WTC11 (cell line): Measurements from ENCODE around the gene SREBF1. TPM values are rescaled to one million over a fixed set of nuclear protein-coding genes. Genes with fewer than 3 reads are reported as not detected.

Experiments used
- ATAC-seq: fragments of 200-7000 bp; cut with Tn5 transposase; 2 replicates; pipeline ENCODE4 v1.10.0; 2021; ENCODE audit warnings: mild to moderate bottlenecking, moderate library complexity
- CTCF ChIA-PET: fragments of 300-600 bp; sonication (Branson Sonifier 250); formaldehyde crosslinking; loops from one replicate; lab custom pipeline; 2021; ENCODE audit warnings: antibody characterized with exemption; lab: Charles Lee
- POLR2A ChIA-PET: fragments of 350-600 bp; sonication (Branson Sonifier 250); formaldehyde crosslinking; loops from one replicate; lab custom pipeline; 2021; ENCODE audit warnings: antibody characterized with exemption; lab: Charles Lee
- DNase-seq: peaks from one replicate; pipeline ENCODE4 v3.0.0; 2021; ENCODE audit warnings: low spot score
- H3K27ac Mint-ChIP-seq: 2 replicates; pipeline ENCODE4 v1.8.0; 2021; ENCODE audit warnings: mixed read lengths
- H3K27me3 Mint-ChIP-seq: 2 replicates; pipeline ENCODE4 v1.8.0; 2021; ENCODE audit warnings: low read depth, mild to moderate bottlenecking, moderate library complexity, mixed read lengths
- H3K36me3 Mint-ChIP-seq: 2 replicates; pipeline ENCODE4 v1.8.0; 2021; ENCODE audit warnings: mixed read lengths
- H3K4me1 Mint-ChIP-seq: 2 replicates; pipeline ENCODE4 v1.8.0; 2022; ENCODE audit warnings: mixed read lengths
- H3K4me3 Mint-ChIP-seq: 2 replicates; pipeline ENCODE4 v1.8.0; 2021; ENCODE audit warnings: mild to moderate bottlenecking, moderate library complexity, mixed read lengths
- H3K9me3 Mint-ChIP-seq: 2 replicates; pipeline ENCODE4 v1.8.0; 2021; ENCODE audit warnings: mixed read lengths
- CDX4 ChIP-seq: fragments of 250-450 bp; sonication (Bioruptor Pico); IDR thresholded peaks from 2 replicates; pipeline ENCODE4 v1.9.0; 2021; ENCODE audit warnings: moderate library complexity, mild to moderate bottlenecking, inconsistent platforms, borderline replicate concordance
- FOXP4 ChIP-seq: sonication (generic); formaldehyde crosslinking; IDR thresholded peaks from 2 replicates; pipeline ENCODE4 v1.8.0; 2022; ENCODE audit warnings: mild to moderate bottlenecking, missing genetic modification reagents
- IRF2 ChIP-seq: sonication (generic); formaldehyde crosslinking; IDR thresholded peaks from 2 replicates; pipeline ENCODE4 v1.8.0; 2022; ENCODE audit warnings: low read depth, missing genetic modification reagents, borderline replicate concordance
- MXD4 ChIP-seq: fragments of 250-450 bp; sonication (Bioruptor Pico); IDR thresholded peaks from 2 replicates; pipeline ENCODE4 v1.8.0; 2021; ENCODE audit warnings: mild to moderate bottlenecking, moderate library complexity, borderline replicate concordance
- MYBL2 ChIP-seq: sonication (generic); formaldehyde crosslinking; IDR thresholded peaks from 2 replicates; pipeline ENCODE4 v1.8.1; 2023; ENCODE audit warnings: mild to moderate bottlenecking, moderate library complexity, missing genetic modification reagents
- NFE2L1 ChIP-seq: sonication (generic); formaldehyde crosslinking; IDR thresholded peaks from 2 replicates; pipeline ENCODE4 v1.8.1; 2023; ENCODE audit warnings: missing genetic modification reagents
- PREB ChIP-seq: sonication (generic); formaldehyde crosslinking; IDR thresholded peaks from 2 replicates; pipeline ENCODE4 v1.8.1; 2022; ENCODE audit warnings: mild to moderate bottlenecking, missing genetic modification reagents, moderate library complexity, borderline replicate concordance
- TCF7 ChIP-seq: sonication (generic); formaldehyde crosslinking; IDR thresholded peaks from 2 replicates; pipeline ENCODE4 v1.8.0; 2022; ENCODE audit warnings: mild to moderate bottlenecking, low read depth, missing genetic modification reagents, moderate library complexity
- USF1 ChIP-seq: sonication (generic); formaldehyde crosslinking; IDR thresholded peaks from 2 replicates; pipeline ENCODE4 v1.8.0; 2022; ENCODE audit warnings: mild to moderate bottlenecking, missing genetic modification reagents
- ZNF232 ChIP-seq: sonication (generic); formaldehyde crosslinking; IDR thresholded peaks from 2 replicates; pipeline ENCODE4 v1.8.0; 2022; ENCODE audit warnings: mild to moderate bottlenecking, missing genetic modification reagents
- ZNF317 ChIP-seq: sonication (generic); formaldehyde crosslinking; IDR thresholded peaks from 2 replicates; pipeline ENCODE4 v1.8.1; 2023; ENCODE audit warnings: low read depth, mild to moderate bottlenecking, moderate library complexity, missing genetic modification reagents, borderline replicate concordance
- ZNF416 ChIP-seq: fragments of 250-450 bp; sonication (Bioruptor Pico); IDR thresholded peaks from 2 replicates; pipeline ENCODE4 v1.9.0; 2021; ENCODE audit warnings: mild to moderate bottlenecking, inconsistent platforms
- ZNF671 ChIP-seq: fragments of 250-450 bp; sonication (Bioruptor Pico); IDR thresholded peaks from 2 replicates; pipeline ENCODE4 v1.8.0; 2021; ENCODE audit warnings: mild to moderate bottlenecking
- total RNA-seq: library from RNA; stranded (reverse); gene quantifications from 3 replicates; pipeline ENCODE4 v1.2.3, GENCODE V29; 2021
- TF ChIP-seq, protein P1 (sequence below): fragments of 250-450 bp; sonication (Bioruptor Pico); IDR thresholded peaks from 2 replicates; pipeline ENCODE4 v1.8.0; 2021; ENCODE audit warnings: mild to moderate bottlenecking
- TF ChIP-seq, protein P2 (sequence below): sonication (generic); formaldehyde crosslinking; IDR thresholded peaks from 2 replicates; pipeline ENCODE4 v1.8.1; 2023; ENCODE audit warnings: mild to moderate bottlenecking, missing genetic modification reagents, moderate library complexity
- TF ChIP-seq, protein P3 (sequence below): sonication (generic); formaldehyde crosslinking; IDR thresholded peaks from 2 replicates; pipeline ENCODE4 v1.8.1; 2023; ENCODE audit warnings: mild to moderate bottlenecking, missing genetic modification reagents
- TF ChIP-seq, protein P4 (sequence below): sonication (generic); formaldehyde crosslinking; IDR thresholded peaks from 2 replicates; pipeline ENCODE4 v1.8.0; 2022; ENCODE audit warnings: mild to moderate bottlenecking, missing genetic modification reagents
- TF ChIP-seq, protein P5 (sequence below): sonication (generic); formaldehyde crosslinking; conservative IDR thresholded peaks from 2 replicates; pipeline ENCODE4 v1.8.1; 2023; ENCODE audit warnings: mild to moderate bottlenecking, low read depth, missing genetic modification reagents, moderate library complexity
- TF ChIP-seq, protein P6 (sequence below): fragments of 200-600 bp; IDR thresholded peaks from 2 replicates; pipeline ENCODE4 v1.8.0; 2022; ENCODE audit warnings: antibody characterized with exemption

SREBF1 gene
- total RNA-seq, 1 experiment from 2014 or later: 93.7 TPM

GRCh38 chr17:17865035-17865434 is 28.2 kb upstream of the SREBF1 start:
- TF ChIP-seq USF1 (CRISPR knock-in tag) (no peak), ZNF317 (CRISPR knock-in tag) (no peak), CDX4 (CRISPR knock-in tag) (no peak), TCF7 (CRISPR knock-in tag) (no peak), NFE2L1 (no peak), FOXP4 (no peak), MYBL2 (CRISPR knock-in tag) (no peak), IRF2 (CRISPR knock-in tag) (no peak), ZNF416 (CRISPR knock-in tag) (no peak), MXD4 (CRISPR knock-in tag) (no peak), ZNF671 (no peak), ZNF232 (CRISPR knock-in tag) (no peak), PREB (CRISPR knock-in tag) (no peak)
- TF ChIP-seq, protein P1, sequence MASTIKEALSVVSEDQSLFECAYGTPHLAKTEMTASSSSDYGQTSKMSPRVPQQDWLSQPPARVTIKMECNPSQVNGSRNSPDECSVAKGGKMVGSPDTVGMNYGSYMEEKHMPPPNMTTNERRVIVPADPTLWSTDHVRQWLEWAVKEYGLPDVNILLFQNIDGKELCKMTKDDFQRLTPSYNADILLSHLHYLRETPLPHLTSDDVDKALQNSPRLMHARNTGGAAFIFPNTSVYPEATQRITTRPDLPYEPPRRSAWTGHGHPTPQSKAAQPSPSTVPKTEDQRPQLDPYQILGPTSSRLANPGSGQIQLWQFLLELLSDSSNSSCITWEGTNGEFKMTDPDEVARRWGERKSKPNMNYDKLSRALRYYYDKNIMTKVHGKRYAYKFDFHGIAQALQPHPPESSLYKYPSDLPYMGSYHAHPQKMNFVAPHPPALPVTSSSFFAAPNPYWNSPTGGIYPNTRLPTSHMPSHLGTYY: no peak
- TF ChIP-seq, protein P2, sequence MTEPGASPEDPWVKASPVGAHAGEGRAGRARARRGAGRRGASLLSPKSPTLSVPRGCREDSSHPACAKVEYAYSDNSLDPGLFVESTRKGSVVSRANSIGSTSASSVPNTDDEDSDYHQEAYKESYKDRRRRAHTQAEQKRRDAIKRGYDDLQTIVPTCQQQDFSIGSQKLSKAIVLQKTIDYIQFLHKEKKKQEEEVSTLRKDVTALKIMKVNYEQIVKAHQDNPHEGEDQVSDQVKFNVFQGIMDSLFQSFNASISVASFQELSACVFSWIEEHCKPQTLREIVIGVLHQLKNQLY (CRISPR knock-in tag): no peak
- TF ChIP-seq, protein P3, sequence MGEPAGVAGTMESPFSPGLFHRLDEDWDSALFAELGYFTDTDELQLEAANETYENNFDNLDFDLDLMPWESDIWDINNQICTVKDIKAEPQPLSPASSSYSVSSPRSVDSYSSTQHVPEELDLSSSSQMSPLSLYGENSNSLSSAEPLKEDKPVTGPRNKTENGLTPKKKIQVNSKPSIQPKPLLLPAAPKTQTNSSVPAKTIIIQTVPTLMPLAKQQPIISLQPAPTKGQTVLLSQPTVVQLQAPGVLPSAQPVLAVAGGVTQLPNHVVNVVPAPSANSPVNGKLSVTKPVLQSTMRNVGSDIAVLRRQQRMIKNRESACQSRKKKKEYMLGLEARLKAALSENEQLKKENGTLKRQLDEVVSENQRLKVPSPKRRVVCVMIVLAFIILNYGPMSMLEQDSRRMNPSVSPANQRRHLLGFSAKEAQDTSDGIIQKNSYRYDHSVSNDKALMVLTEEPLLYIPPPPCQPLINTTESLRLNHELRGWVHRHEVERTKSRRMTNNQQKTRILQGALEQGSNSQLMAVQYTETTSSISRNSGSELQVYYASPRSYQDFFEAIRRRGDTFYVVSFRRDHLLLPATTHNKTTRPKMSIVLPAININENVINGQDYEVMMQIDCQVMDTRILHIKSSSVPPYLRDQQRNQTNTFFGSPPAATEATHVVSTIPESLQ (CRISPR knock-in tag): no peak
- TF ChIP-seq, protein P4, sequence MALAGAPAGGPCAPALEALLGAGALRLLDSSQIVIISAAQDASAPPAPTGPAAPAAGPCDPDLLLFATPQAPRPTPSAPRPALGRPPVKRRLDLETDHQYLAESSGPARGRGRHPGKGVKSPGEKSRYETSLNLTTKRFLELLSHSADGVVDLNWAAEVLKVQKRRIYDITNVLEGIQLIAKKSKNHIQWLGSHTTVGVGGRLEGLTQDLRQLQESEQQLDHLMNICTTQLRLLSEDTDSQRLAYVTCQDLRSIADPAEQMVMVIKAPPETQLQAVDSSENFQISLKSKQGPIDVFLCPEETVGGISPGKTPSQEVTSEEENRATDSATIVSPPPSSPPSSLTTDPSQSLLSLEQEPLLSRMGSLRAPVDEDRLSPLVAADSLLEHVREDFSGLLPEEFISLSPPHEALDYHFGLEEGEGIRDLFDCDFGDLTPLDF (CRISPR knock-in tag): no peak
- TF ChIP-seq, protein P5, sequence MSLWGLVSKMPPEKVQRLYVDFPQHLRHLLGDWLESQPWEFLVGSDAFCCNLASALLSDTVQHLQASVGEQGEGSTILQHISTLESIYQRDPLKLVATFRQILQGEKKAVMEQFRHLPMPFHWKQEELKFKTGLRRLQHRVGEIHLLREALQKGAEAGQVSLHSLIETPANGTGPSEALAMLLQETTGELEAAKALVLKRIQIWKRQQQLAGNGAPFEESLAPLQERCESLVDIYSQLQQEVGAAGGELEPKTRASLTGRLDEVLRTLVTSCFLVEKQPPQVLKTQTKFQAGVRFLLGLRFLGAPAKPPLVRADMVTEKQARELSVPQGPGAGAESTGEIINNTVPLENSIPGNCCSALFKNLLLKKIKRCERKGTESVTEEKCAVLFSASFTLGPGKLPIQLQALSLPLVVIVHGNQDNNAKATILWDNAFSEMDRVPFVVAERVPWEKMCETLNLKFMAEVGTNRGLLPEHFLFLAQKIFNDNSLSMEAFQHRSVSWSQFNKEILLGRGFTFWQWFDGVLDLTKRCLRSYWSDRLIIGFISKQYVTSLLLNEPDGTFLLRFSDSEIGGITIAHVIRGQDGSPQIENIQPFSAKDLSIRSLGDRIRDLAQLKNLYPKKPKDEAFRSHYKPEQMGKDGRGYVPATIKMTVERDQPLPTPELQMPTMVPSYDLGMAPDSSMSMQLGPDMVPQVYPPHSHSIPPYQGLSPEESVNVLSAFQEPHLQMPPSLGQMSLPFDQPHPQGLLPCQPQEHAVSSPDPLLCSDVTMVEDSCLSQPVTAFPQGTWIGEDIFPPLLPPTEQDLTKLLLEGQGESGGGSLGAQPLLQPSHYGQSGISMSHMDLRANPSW: no peak
- TF ChIP-seq, protein P6, sequence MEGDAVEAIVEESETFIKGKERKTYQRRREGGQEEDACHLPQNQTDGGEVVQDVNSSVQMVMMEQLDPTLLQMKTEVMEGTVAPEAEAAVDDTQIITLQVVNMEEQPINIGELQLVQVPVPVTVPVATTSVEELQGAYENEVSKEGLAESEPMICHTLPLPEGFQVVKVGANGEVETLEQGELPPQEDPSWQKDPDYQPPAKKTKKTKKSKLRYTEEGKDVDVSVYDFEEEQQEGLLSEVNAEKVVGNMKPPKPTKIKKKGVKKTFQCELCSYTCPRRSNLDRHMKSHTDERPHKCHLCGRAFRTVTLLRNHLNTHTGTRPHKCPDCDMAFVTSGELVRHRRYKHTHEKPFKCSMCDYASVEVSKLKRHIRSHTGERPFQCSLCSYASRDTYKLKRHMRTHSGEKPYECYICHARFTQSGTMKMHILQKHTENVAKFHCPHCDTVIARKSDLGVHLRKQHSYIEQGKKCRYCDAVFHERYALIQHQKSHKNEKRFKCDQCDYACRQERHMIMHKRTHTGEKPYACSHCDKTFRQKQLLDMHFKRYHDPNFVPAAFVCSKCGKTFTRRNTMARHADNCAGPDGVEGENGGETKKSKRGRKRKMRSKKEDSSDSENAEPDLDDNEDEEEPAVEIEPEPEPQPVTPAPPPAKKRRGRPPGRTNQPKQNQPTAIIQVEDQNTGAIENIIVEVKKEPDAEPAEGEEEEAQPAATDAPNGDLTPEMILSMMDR: no peak
- no peaks in the 10 kb centered on the region for H3K36me3 Mint-ChIP-seq
- ChIA-PET POLR2A (no interaction called here), CTCF (interaction anchor here (1.6 kb wide), 1 partner anchor 54 kb away, joined by 6 read pairs; no protein-coding TSS in a partner anchor)
- DNase-seq: no peak
- no peak overlapping the region for H3K4me3 Mint-ChIP-seq
- H3K9me3 Mint-ChIP-seq: no peaks in the 10 kb centered on the region
- ATAC-seq: no peak
- no peak overlapping the region for H3K27ac Mint-ChIP-seq
- peaks cover 14% of the 10 kb centered on the region for H3K27me3 Mint-ChIP-seq
- peaks cover 48% of the 10 kb centered on the region for H3K4me1 Mint-ChIP-seq
